Colonic mucosa (tissue), 4 donors: ENCODE measurements around the gene ARVCF. TPM values are rescaled to one million over a fixed set of nuclear protein-coding genes. Genes with fewer than 3 reads are reported as not detected.
A peak's percentile ranks its signal among the peaks of the same experiment; 100 is the strongest.

Source experiments
- DNase-seq: peaks from one replicate; pipeline ENCODE4 v3.0.0-alpha.2; 2020
- H3K27ac ChIP-seq: fragments of 200-600 bp; one replicate; pipeline ENCODE4 v1.8.0; 2021
- H3K27me3 ChIP-seq: fragments of 200-600 bp; one replicate; pipeline ENCODE4 v1.8.0; 2021
- H3K36me3 ChIP-seq: fragments of 200-600 bp; one replicate; pipeline ENCODE4 v1.8.0; 2021
- H3K4me1 ChIP-seq: fragments of 200-600 bp; one replicate; pipeline ENCODE4 v1.8.0; 2021; ENCODE audit warnings: mild to moderate bottlenecking
- H3K4me3 ChIP-seq: fragments of 200-600 bp; one replicate; pipeline ENCODE4 v1.8.0; 2021
- H3K9ac ChIP-seq, 2 donors: one replicate each; pipeline ENCODE4 v1.7.0; 2013; ENCODE audit warnings: control low read depth in 2 of 2, low read depth in 2 of 2, low read length in 2 of 2
- H3K9me3 ChIP-seq: fragments of 200-600 bp; one replicate; pipeline ENCODE4 v1.8.0; 2021
- intact Hi-C: fragments of 100-400 bp; cut with DNase I; formaldehyde crosslinking; loops from one replicate; pipeline ENCODE4 v1.14.1; 2022
- total RNA-seq, 2 donors: library from RNA; stranded (reverse); fragmentation: NEBNext Ultra II Directional in 1 of 2; extraction: Animal tissue kit (Norgen Biotek cat#: 25700) in 1 of 2; gene quantifications; one replicate each; pipeline ENCODE4 v1.2.1, GENCODE V29; 2021
- TF ChIP-seq, protein P1 (sequence below): fragments of 200-600 bp; IDR thresholded peaks from one replicate; pipeline ENCODE4 v1.8.0; 2022; ENCODE audit warnings: antibody characterized with exemption, mild to moderate bottlenecking
- donor health status: healthy.
- donor health status: DM: no; HTN: no; CAD: no.
- donor health status: DM: no; HTN: no; CAD: no.

The ARVCF gene
- total RNA-seq, 2 donors from 2014 or later, result 11.7 to 18.5 TPM

DNA sequence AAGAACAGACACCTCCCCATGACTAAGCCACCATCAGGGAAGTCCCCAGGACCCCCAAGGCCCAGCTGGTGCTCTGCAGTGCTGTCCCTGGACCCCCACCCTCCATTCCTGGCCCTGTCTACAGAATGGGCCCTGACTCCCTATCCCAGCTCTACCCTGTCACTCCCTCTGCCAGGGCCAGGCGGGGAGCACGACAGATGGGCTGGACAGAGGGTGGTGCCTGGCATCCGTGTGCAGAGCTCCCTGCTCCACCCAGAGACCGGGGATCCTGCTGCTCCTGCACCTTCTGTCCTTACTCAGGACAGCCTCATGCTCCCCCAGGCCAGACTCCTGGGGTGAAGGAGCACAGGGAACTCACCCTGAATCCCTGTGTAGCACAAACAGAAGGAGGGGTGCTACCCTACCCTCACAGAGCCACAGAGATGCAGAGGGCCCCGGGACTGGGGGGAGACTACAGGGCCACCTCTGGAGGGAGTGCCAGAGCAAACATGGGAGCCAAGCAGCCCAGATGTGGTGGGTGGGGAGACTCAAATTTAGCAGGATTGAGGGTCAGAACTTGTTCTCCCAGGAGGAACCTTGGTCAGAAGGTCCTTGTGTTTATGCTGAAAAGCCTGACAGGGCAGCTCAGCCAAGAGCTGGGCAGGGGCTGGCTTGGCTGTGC is 2.0 kb downstream of the ARVCF start:
- TF ChIP-seq, protein P1, sequence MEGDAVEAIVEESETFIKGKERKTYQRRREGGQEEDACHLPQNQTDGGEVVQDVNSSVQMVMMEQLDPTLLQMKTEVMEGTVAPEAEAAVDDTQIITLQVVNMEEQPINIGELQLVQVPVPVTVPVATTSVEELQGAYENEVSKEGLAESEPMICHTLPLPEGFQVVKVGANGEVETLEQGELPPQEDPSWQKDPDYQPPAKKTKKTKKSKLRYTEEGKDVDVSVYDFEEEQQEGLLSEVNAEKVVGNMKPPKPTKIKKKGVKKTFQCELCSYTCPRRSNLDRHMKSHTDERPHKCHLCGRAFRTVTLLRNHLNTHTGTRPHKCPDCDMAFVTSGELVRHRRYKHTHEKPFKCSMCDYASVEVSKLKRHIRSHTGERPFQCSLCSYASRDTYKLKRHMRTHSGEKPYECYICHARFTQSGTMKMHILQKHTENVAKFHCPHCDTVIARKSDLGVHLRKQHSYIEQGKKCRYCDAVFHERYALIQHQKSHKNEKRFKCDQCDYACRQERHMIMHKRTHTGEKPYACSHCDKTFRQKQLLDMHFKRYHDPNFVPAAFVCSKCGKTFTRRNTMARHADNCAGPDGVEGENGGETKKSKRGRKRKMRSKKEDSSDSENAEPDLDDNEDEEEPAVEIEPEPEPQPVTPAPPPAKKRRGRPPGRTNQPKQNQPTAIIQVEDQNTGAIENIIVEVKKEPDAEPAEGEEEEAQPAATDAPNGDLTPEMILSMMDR, result no peak
- Histone ChIP-seq H3K4me3 (no peak overlapping the region), H3K9me3 (no peaks in the 10 kb centered on the region), H3K4me1 (no peaks in the 10 kb centered on the region), H3K27me3 (no peaks in the 10 kb centered on the region), H3K9ac (peak overlapping the region in 1 of 2 donors; percentile 3), H3K27ac (no peak overlapping the region), H3K36me3 (no peaks in the 10 kb centered on the region)
- DNase-seq, result peak; percentile 53
- intact Hi-C loops, result no loop called here

DNA sequence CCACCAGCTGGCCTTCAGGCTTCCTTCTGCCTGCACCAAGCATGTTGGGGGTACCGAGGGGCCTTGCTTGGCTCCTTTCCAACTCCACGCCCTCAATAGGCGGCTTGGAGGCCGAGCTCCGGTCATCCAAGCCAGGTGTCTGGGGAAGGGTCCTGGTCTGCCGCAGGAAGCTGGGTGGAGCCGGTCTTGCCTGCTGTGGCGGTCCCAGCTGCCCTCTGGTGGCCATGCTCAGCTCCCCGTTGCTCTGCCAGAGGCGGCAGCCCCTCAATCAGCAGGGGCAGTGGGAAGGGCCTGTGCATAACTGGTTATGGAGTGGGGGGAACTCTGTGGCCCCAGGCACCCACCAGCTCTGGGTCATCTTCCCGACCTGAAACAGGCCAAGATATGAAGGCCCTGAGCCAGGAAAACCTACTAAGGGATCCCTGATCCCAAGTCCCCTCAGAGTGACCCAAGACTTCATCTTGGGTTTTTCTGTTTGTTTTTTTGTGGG is 3.2 kb downstream of the ARVCF start:
- Histone ChIP-seq H3K4me1 (no peaks in the 10 kb centered on the region), H3K27ac (no peak overlapping the region), H3K36me3 (no peaks in the 10 kb centered on the region), H3K9me3 (no peaks in the 10 kb centered on the region), H3K27me3 (no peaks in the 10 kb centered on the region), H3K9ac (no peak overlapping the region), H3K4me3 (no peak overlapping the region)
- intact Hi-C loops, result loop anchor here (2.0 kb wide), 1 partner anchor 43 kb away; no protein-coding TSS in a partner anchor
- TF ChIP-seq, protein P1, result peak; percentile 48
- DNase-seq, result peak; percentile 43

DNA sequence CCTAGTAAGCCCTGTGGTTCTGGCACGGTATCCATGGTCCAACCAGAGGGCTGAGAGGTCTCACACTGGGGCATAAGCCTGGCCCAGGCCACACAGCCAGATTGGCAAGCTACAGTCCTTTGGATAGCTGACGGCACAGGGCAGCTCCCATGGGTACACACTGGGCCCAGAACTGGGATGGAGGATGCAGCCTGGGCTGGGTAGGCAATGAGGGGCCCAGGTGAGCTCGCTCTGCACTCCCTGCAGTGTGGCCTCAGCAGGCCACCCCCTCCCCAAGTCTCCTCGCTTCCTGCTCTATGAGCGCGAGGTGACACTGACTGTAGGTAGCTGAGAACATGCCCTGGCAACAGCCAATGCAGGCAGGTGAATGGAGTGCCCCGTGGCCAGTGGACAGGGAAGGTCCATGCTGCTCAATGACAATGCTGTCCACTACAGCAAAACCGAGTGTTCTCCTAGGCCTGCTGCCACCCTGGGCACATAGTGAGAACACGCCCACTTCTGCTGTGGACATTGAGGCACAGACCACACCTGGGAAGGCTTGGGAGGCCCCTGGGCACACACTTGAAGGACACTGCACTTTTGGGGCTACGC is 3.8 kb downstream of the ARVCF start:
- Histone ChIP-seq H3K4me3 (no peak overlapping the region), H3K36me3 (no peaks in the 10 kb centered on the region), H3K9ac (no peak overlapping the region), H3K4me1 (no peaks in the 10 kb centered on the region), H3K9me3 (no peaks in the 10 kb centered on the region), H3K27me3 (no peaks in the 10 kb centered on the region), H3K27ac (no peak overlapping the region)
- intact Hi-C loops, result loop anchor here (2.0 kb wide), 1 partner anchor 42 kb away; no protein-coding TSS in a partner anchor
- TF ChIP-seq, protein P1, result no peak
- DNase-seq, result no peak

DNA sequence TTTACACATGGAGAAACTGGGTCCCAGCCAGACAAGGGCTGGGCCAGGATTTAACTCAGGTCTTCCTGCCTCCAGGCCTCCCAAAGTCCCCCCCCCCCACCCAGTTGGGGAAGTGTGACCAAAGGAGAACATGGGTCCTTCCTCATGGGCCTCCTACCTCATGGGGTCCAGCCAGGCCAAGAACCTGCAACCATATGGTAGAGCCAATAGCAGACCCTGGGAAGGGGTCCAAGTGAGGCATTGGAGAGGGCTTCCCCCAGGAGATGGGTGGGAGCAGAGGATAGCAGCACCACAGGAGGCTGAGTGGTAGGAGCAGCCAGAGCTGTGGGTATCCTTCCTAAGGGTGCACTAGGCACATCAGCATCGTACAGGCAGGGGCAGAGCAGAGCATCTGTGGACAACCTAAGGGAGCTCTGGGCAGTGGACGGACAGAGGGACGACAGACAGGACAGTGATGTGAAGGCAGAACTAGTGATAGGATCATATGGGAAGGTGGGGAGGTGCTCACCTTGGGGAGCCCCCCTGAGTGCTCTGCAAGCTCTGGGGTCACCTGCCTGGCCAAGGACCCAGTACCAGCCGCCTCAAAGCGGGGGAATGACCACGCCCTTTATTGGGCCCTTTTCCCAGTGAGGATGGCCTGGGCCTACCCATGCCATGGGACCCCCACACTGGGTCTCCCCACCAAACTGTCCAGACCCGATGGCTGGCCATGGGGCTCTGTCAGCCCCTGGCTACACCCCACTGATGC is 4.5 kb downstream of the ARVCF start:
- Histone ChIP-seq H3K27me3 (no peaks in the 10 kb centered on the region), H3K36me3 (no peaks in the 10 kb centered on the region), H3K4me1 (no peaks in the 10 kb centered on the region), H3K27ac (no peak overlapping the region), H3K9ac (no peak overlapping the region), H3K9me3 (no peaks in the 10 kb centered on the region), H3K4me3 (no peak overlapping the region)
- TF ChIP-seq, protein P1, result no peak
- DNase-seq, result no peak
- intact Hi-C loops, result loop anchor here (2.0 kb wide), 1 partner anchor 41 kb away; no protein-coding TSS in a partner anchor

DNA sequence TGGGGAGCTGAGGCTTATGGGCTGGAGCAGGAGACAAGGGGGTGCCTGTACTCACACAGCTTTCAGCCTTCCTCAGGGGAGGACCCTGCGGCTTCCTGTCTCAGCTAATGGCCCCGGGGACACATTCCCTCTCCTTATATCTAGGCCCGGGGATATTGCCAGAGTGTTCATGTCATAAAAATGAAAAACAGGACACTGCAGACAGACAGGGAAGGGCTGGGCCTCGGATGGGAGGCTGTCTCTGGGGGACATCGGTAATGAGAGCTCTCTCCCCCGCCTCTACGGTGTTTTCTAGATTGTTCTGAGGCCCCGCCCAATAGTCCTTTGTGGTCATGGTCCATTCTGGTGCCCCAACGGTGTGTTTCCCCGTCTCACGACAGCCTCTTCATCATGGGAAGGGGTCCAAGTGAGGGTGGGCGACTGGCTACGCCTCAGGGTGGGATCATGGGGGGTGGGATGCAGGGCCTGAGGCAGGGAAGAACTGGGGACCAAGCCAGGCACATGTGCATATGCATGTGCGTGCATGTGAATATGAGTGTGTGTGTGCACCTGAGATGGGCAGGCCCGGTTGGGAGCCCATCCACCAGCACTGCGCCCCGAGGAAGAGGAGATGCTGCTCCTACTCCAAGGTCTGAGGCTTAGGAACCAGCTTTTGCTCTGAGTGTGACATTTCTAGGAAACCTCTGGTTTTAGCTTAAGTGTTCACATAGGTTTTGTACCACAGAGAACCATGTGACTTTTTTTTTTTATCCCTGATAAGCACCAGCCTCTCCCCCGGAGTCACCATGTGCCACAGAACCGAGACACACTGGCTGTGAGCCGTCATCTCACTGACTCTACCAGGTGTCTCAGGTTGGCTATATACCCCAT is 5.3 kb downstream of the ARVCF start:
- intact Hi-C loops, result no loop called here
- Histone ChIP-seq H3K4me3 (no peak overlapping the region), H3K27me3 (no peaks in the 10 kb centered on the region), H3K9me3 (no peaks in the 10 kb centered on the region), H3K4me1 (no peaks in the 10 kb centered on the region), H3K36me3 (no peaks in the 10 kb centered on the region), H3K27ac (no peak overlapping the region), H3K9ac (no peak overlapping the region)
- TF ChIP-seq, protein P1, result no peak
- no peak for DNase-seq
